LNCAP (cell line): ENCODE results near the gene ZC3H14.

Source experiments
- CTCF ChIP-seq: fragments of 450-650 bp; IDR thresholded peaks from 2 replicates; pipeline ENCODE4 v1.5.1; 2017; ENCODE audit warnings: mild to moderate bottlenecking

Gene ZC3H14

DNA sequence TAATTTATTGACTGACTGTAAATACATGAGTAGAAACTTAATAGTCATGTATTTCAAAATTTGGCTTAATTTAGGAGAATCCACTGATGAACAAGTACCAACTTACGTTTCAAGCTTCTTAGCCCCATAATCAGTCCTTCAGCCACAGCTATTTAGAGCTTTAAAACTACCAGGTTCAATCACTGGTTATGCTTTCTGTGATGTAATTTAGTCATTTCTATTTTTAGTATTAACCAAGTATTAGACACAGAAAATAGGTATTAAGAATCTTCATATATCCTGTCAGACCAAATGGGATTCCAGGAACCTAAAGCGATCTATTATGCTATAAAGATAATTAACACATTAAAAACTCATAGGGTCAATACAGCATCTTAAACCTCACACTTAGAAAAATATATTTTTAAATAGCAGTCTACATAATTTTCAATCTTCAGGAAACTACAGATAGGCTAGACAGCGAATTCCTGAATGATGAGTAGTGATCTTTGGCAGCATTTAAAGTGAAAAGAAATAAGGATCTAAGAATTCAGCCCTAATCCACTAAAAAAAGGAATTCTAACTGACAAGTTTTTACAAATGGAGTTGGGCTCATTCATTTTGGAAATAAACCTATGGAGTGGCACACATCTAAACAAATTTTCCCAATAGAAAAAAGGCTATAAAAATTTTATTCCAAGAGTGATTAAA, 51.5 kb downstream of the ZC3H14 start:
- no peak for TF ChIP-seq CTCF

- TF ChIP-seq CTCF, result no peak
Observed at GRCh38 chr14:88616697-88617096, 53.9 kb downstream of the ZC3H14 start.

DNA sequence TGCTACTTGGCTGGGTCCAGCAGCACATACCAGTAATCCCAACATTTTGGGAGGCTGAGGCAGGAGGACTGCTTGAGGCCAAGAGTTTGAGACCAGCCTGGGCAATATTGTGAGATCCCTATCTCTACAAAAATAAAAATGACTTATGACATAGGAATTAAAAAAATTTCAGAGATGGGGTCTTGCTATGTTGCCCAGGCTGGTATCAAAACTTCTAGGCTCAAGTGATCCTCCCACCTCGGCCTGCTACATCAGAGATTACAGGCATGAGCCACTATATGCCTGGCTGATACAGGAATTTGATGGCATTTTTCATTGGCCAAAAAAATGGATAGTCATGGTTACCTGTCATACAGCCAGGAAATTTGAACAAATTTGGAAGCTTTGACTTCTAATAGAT, 54.6 kb downstream of the ZC3H14 start:
- TF ChIP-seq CTCF, result no peak

GRCh38 chr14:88618476-88618875, 55.6 kb downstream of the ZC3H14 start:
- no peak for TF ChIP-seq CTCF

GRCh38 chr14:88621100-88621499, 58.3 kb downstream of the ZC3H14 start:
- no peak for TF ChIP-seq CTCF

DNA sequence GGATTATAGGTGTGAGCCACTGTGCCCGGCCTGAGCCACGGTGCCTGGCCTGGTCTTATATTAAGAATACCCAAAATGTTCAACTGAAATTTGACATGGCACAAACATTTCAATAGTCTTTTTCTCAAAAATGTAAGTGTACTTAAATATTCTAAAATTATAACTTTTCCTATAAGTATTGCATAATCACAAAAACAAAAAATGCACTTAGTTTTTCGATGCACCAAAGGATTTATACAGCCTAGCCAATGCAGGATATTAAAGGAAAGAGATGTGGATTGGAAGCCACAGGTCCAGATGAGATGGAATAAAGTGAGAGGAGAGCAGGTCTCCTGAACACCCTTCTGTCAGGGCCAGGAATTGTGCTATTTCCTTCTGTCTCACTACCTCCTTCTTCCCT, 62.8 kb downstream of the ZC3H14 start:
- no peak for TF ChIP-seq CTCF

- TF ChIP-seq CTCF, result no peak
Observed at GRCh38 chr14:88628033-88628432, 65.2 kb downstream of the ZC3H14 start.

DNA sequence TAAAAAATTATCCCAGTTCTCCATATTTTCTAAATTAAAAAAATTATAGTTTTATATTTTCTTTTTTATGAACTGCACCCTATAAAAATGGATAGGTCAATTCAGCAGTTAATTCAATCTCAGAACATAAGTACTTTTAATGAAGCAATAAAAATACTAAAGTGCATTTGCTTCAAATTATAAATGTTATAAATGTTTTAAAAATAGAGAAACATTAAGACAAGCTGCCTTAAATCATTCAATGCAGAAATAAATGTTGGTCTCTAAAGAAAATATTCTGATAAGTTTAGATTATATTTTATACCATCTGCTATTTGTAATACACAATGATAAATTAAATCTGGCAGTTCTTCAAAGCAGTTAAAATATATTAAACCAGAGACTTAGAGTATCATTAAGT, 65.6 kb downstream of the ZC3H14 start:
- no peak for TF ChIP-seq CTCF
